ENCODE data around the gene RERGL.

Gene RERGL

GRCh38 chr12:18108611-18109010 is 18.6 kb upstream of the RERGL start:
- no peaks in the 10 kb centered on the region for H4K20me1 ChIP-seq (ENCODE audit: insufficient read depth, low read length)
- H3K9ac ChIP-seq (ENCODE audit: low read length) = no peak overlapping the region
- H3K9me3 ChIP-seq (ENCODE audit: low read length) = no peaks in the 10 kb centered on the region
- H3K9me2 ChIP-seq (ENCODE audit: low read depth, low read length) = no peaks in the 10 kb centered on the region
- no peak overlapping the region for H3K4me2 ChIP-seq (ENCODE audit: low read length)
- no peaks in the 10 kb centered on the region for H3F3A ChIP-seq (ENCODE audit: insufficient read depth, low read length)
- no peak overlapping the region for H3K4me3 ChIP-seq (ENCODE audit: low read depth, low read length, poor library complexity, severe bottlenecking)
- no peaks in the 10 kb centered on the region for H3K27me3 ChIP-seq (ENCODE audit: insufficient read depth, low read length)
- H3K4me1 ChIP-seq (ENCODE audit: insufficient read depth, low read length, severe bottlenecking) = no peaks in the 10 kb centered on the region
- H3K79me2 ChIP-seq (ENCODE audit: insufficient read depth, low read length) = no peaks in the 10 kb centered on the region
- no peak overlapping the region for H3K27ac ChIP-seq (ENCODE audit: low read depth, low read length, poor library complexity, severe bottlenecking)
- H2AFZ ChIP-seq (ENCODE audit: low read length) = no peak overlapping the region
- no peaks in the 10 kb centered on the region for H3K36me3 ChIP-seq (ENCODE audit: insufficient read depth, low read length)
- TF ChIP-seq EZH2 (IDR thresholded peaks at IDR 0.05; ENCODE audit: borderline replicate concordance, low read length) (no peak), CTCF (IDR thresholded peaks at IDR 0.05; ENCODE audit: low read length) (no peak)

GRCh38 chr12:18103624-18104023 is 13.6 kb upstream of the RERGL start:
- no peak overlapping the region for H3K4me2 ChIP-seq (ENCODE audit: low read length)
- peaks cover 7% of the 10 kb centered on the region for H3K4me1 ChIP-seq (ENCODE audit: insufficient read depth, low read length, severe bottlenecking)
- no peak for TF ChIP-seq EZH2 (IDR thresholded peaks at IDR 0.05; ENCODE audit: borderline replicate concordance, low read length)
- no peak for TF ChIP-seq CTCF (IDR thresholded peaks at IDR 0.05; ENCODE audit: low read length)
- no peaks in the 10 kb centered on the region for H3K27me3 ChIP-seq (ENCODE audit: insufficient read depth, low read length)
- H3K36me3 ChIP-seq (ENCODE audit: insufficient read depth, low read length) = no peaks in the 10 kb centered on the region
- H3K27ac ChIP-seq (ENCODE audit: low read depth, low read length, poor library complexity, severe bottlenecking) = no peak overlapping the region
- H2AFZ ChIP-seq (ENCODE audit: low read length) = no peak overlapping the region
- H3K9me2 ChIP-seq (ENCODE audit: low read depth, low read length) = no peaks in the 10 kb centered on the region
- H3F3A ChIP-seq (ENCODE audit: insufficient read depth, low read length) = no peaks in the 10 kb centered on the region
- H4K20me1 ChIP-seq (ENCODE audit: insufficient read depth, low read length) = no peaks in the 10 kb centered on the region
- H3K79me2 ChIP-seq (ENCODE audit: insufficient read depth, low read length) = no peaks in the 10 kb centered on the region
- no peaks in the 10 kb centered on the region for H3K9me3 ChIP-seq (ENCODE audit: low read length)
- no peak overlapping the region for H3K9ac ChIP-seq (ENCODE audit: low read length)
- H3K4me3 ChIP-seq (ENCODE audit: low read depth, low read length, poor library complexity, severe bottlenecking) = no peak overlapping the region

- no peaks in the 10 kb centered on the region for H3K36me3 ChIP-seq (ENCODE audit: insufficient read depth, low read length)
- no peak overlapping the region for H3K4me2 ChIP-seq (ENCODE audit: low read length)
- H3F3A ChIP-seq (ENCODE audit: insufficient read depth, low read length) = 0 out of 2 replicates have a peak, but pooled peaks cover 4% of the 10 kb centered on the region
- H3K9ac ChIP-seq (ENCODE audit: low read length) = no peak overlapping the region
- H3K27ac ChIP-seq (ENCODE audit: low read depth, low read length, poor library complexity, severe bottlenecking) = no peak overlapping the region
- H3K4me1 ChIP-seq (ENCODE audit: insufficient read depth, low read length, severe bottlenecking) = peaks cover 7% of the 10 kb centered on the region
- no peak for TF ChIP-seq CTCF (IDR thresholded peaks at IDR 0.05; ENCODE audit: low read length)
- TF ChIP-seq EZH2 (IDR thresholded peaks at IDR 0.05; ENCODE audit: borderline replicate concordance, low read length) = no peak
- no peaks in the 10 kb centered on the region for H4K20me1 ChIP-seq (ENCODE audit: insufficient read depth, low read length)
- H3K79me2 ChIP-seq (ENCODE audit: insufficient read depth, low read length) = no peaks in the 10 kb centered on the region
- no peaks in the 10 kb centered on the region for H3K9me2 ChIP-seq (ENCODE audit: low read depth, low read length)
- H3K27me3 ChIP-seq (ENCODE audit: insufficient read depth, low read length) = no peaks in the 10 kb centered on the region
- H2AFZ ChIP-seq (ENCODE audit: low read length) = no peak overlapping the region
- no peaks in the 10 kb centered on the region for H3K9me3 ChIP-seq (ENCODE audit: low read length)
- H3K4me3 ChIP-seq (ENCODE audit: low read depth, low read length, poor library complexity, severe bottlenecking) = no peak overlapping the region
These were observed 11.1 kb upstream of the RERGL start for GRCh38 chr12:18101043-18101442.

Data from OCI-LY1 (cell line).